HCT116 (cell line): ENCODE data around the gene LDHA. TPM values are rescaled to one million over a fixed set of nuclear protein-coding genes. Genes with fewer than 3 reads are reported as not detected.

Experiments
- ATAC-seq: fragments of 200-7000 bp; cut with Tn5 transposase; 2 replicates; pipeline ENCODE4 v1.9.1; 2020; ENCODE audit warnings: mild to moderate bottlenecking, moderate library complexity
- BruUV-seq: library from RNA; stranded (reverse); fragments of 400-500 nt; replicated peaks from 2 replicates; lab custom pipeline; 2021; lab: Mats Ljungman, UMichigan
- CTCF ChIA-PET: fragments of 300-600 bp; sonication (Branson Sonifier 250); formaldehyde crosslinking; loops from one replicate; lab custom pipeline; 2021; ENCODE audit warnings: antibody characterized with exemption; lab: Charles Lee
- POLR2A ChIA-PET: fragments of 300-600, 350-600 bp; sonication (Branson Sonifier 250); formaldehyde crosslinking; loops from one replicate; lab custom pipeline; 2021; ENCODE audit warnings: antibody characterized with exemption; lab: Charles Lee
- RAD21 ChIA-PET, 2 experiments: fragments of 300-600 bp; sonication (Branson Sonifier 250); formaldehyde crosslinking; loops; one replicate each; lab custom pipeline; 2023; ENCODE audit warnings: low total read pairs in 2 of 2; ENCODE audit not compliant: uncharacterized antibody in 2 of 2, unreplicated experiment in 2 of 2, low non-redundant PET in 1 of 2; lab: Charles Lee
- DNase-seq: peaks from one replicate; pipeline ENCODE4 v3.0.0-alpha.2; 2010; ENCODE audit warnings: low read depth, low spot score
- H2AFZ ChIP-seq: fragments of 200-600 bp; shearing (Covaris generic), sonication (generic); 2 replicates; pipeline ENCODE4 v1.6.1; 2017; ENCODE audit warnings: low read depth, mixed run types, mixed read lengths, antibody characterized with exemption, low read length; ENCODE audit not compliant: poor library complexity, severe bottlenecking
- H3K27ac ChIP-seq: 2 replicates; pipeline ENCODE4 v1.5.1; 2012; ENCODE audit warnings: low read depth, low read length
- H3K27me3 ChIP-seq: fragments of 200-600 bp; sonication (generic); 2 replicates; pipeline ENCODE4 v1.6.1; 2016; ENCODE audit warnings: mixed run types, low read length, mixed read lengths; ENCODE audit not compliant: insufficient read depth
- H3K36me3 ChIP-seq, 2 experiments: fragments of 200-500 bp in 1 of 2; fragments of 200-600 bp in 1 of 2; sonication (Bioruptor generic) in 1 of 2; sonication (generic) in 1 of 2; 2 replicates each; pipeline versions ENCODE4 v1.5.1 to v1.6.1; 2014 to 2016; ENCODE audit warnings: low read length in 2 of 2, inconsistent platforms in 1 of 2, mixed read lengths in 1 of 2, mixed run types in 1 of 2; ENCODE audit not compliant: insufficient read depth in 2 of 2, control insufficient read depth in 1 of 2
- H3K4me1 ChIP-seq, 2 experiments: fragments of 200-600 bp in 1 of 2; sonication (generic) in 1 of 2; 2 replicates each; pipeline versions ENCODE4 v1.5.1 to v1.6.1; 2012 to 2017; ENCODE audit warnings: low read length in 2 of 2, inconsistent platforms in 1 of 2, mild to moderate bottlenecking in 1 of 2, mixed read lengths in 1 of 2, mixed run types in 1 of 2, moderate library complexity in 1 of 2; ENCODE audit not compliant: insufficient read depth in 2 of 2, control insufficient read depth in 1 of 2
- H3K4me2 ChIP-seq: fragments of 200-600 bp; sonication (generic); 2 replicates; pipeline ENCODE4 v1.6.1; 2017; ENCODE audit warnings: mixed run types, low read length, mixed read lengths
- H3K4me3 ChIP-seq, 2 experiments: fragments of 200-600 bp in 1 of 2; sonication (generic) in 1 of 2; replicated peaks in 1 of 2; 2 replicates each; pipeline ENCODE4 v1.5.1; 2011 to 2016; ENCODE audit warnings: low read length in 2 of 2, control low read depth in 1 of 2, low read depth in 1 of 2, mild to moderate bottlenecking in 1 of 2, mixed read lengths in 1 of 2, mixed run types in 1 of 2
- H3K79me2 ChIP-seq: fragments of 200-600 bp; sonication (generic); 2 replicates; pipeline ENCODE4 v1.6.1; 2017; ENCODE audit warnings: mild to moderate bottlenecking, mixed run types, low read length, moderate library complexity, mixed read lengths; ENCODE audit not compliant: insufficient read depth
- H3K9ac ChIP-seq: fragments of 200-600 bp; sonication (generic); 2 replicates; pipeline ENCODE4 v1.6.1; 2016; ENCODE audit warnings: low read length, mixed read lengths
- H3K9me2 ChIP-seq: fragments of 200-600 bp; sonication (generic), shearing (Covaris generic); 2 replicates; pipeline ENCODE4 v1.6.1; 2017; ENCODE audit warnings: mixed run types, mild to moderate bottlenecking, moderate library complexity; ENCODE audit not compliant: insufficient read depth
- H3K9me3 ChIP-seq, 2 experiments: fragments of 200-500 bp in 1 of 2; fragments of 200-600 bp in 1 of 2; sonication (Bioruptor generic) in 1 of 2; sonication (generic) in 1 of 2; 2 replicates each; pipeline ENCODE4 v1.6.1; 2014 to 2017; ENCODE audit warnings: low read length in 2 of 2, mixed read lengths in 2 of 2, inconsistent platforms in 1 of 2, low read depth in 1 of 2, mild to moderate bottlenecking in 1 of 2, mixed run types in 1 of 2, moderate library complexity in 1 of 2; ENCODE audit not compliant: control insufficient read depth in 1 of 2, insufficient read depth in 1 of 2
- H4K20me1 ChIP-seq: fragments of 200-600 bp; sonication (generic), shearing (Covaris generic); 2 replicates; pipeline ENCODE4 v1.6.1; 2017; ENCODE audit warnings: mixed run types, mild to moderate bottlenecking, moderate library complexity; ENCODE audit not compliant: insufficient read depth
- CBX3 ChIP-seq: IDR thresholded peaks from 2 replicates; pipeline ENCODE4 v1.6.1; 2012; ENCODE audit warnings: low read depth
- CEBPB ChIP-seq: IDR thresholded peaks from 2 replicates; pipeline ENCODE4 v1.6.1; 2012; ENCODE audit warnings: low read depth
- FOSL1 ChIP-seq: IDR thresholded peaks from 2 replicates; pipeline ENCODE4 v1.6.1; 2012; ENCODE audit warnings: low read depth
- SP1 ChIP-seq: IDR thresholded peaks from 2 replicates; pipeline ENCODE4 v1.6.1; 2012; ENCODE audit warnings: low read depth
- SRF ChIP-seq: IDR thresholded peaks from 2 replicates; pipeline ENCODE4 v1.6.1; 2012; ENCODE audit warnings: low read depth
- TCF7L2 ChIP-seq: IDR thresholded peaks from 2 replicates; pipeline ENCODE4 v1.7.0; 2011; ENCODE audit warnings: borderline replicate concordance, inconsistent platforms; ENCODE audit not compliant: insufficient read depth, insufficient read length; ENCODE audit errors: extremely low read depth
- intact Hi-C: fragments of 100-400 bp; cut with micrococcal nuclease; formaldehyde crosslinking; loops from 2 replicates; pipeline ENCODE4 v1.10.0; 2022
- total RNA-seq: library from RNA; stranded (reverse); gene quantifications from one replicate; pipeline ENCODE4 v1.2.1, GENCODE V29; 2021; ENCODE audit not compliant: unreplicated experiment
- TF ChIP-seq, protein P1 (sequence below): IDR thresholded peaks from 2 replicates; pipeline ENCODE4 v1.6.1; 2011; ENCODE audit warnings: mild to moderate bottlenecking, low read length, moderate library complexity; ENCODE audit not compliant: insufficient replicate concordance; ENCODE audit errors: extremely low read depth

The LDHA gene
- total RNA-seq, 1 experiment from 2014 or later: 974 TPM

DNA sequence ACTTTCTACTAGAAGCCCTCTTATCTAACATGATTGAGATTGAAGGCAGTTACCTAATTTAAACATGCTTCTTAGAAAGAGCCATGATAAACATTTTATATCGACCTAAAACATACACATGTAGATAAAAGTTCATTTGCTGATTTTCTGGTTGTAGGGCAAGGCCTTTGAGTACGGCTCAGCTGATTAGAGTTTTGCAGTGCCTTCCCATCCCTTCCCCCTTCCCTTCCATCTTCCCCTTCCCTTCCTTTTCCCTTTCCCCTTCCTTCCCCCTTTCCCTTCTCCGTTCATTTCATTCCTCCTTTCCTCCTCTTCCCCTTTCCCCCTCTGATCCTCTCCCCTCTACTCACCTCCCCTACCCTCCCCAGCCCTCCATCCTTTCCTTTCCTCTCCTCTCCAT lies 22.1 kb downstream of the LDHA start:
- no peaks in the 10 kb centered on the region for H3K79me2 ChIP-seq
- H2AFZ ChIP-seq: no peak overlapping the region
- POLR2A ChIA-PET: no interaction called here
- ATAC-seq (no peak), DNase-seq (no peak)
- no peak overlapping the region for H3K27ac ChIP-seq
- H3K36me3 ChIP-seq: no peaks in the 10 kb centered on the region
- H3K9me2 ChIP-seq: no peaks in the 10 kb centered on the region
- no peaks in the 10 kb centered on the region for H4K20me1 ChIP-seq
- no peaks in the 10 kb centered on the region for H3K4me1 ChIP-seq
- H3K4me2 ChIP-seq: no peak overlapping the region
- intact Hi-C loops: no loop called here
- no peaks in the 10 kb centered on the region for H3K9me3 ChIP-seq
- RAD21 ChIA-PET: no interaction called here
- CTCF ChIA-PET: no interaction called here
- H3K27me3 ChIP-seq: no peaks in the 10 kb centered on the region
- H3K4me3 ChIP-seq: no peak overlapping the region
- no peak overlapping the region for H3K9ac ChIP-seq
- no TSS peak for BruUV-seq
- no peak for TF ChIP-seq SRF
- TF ChIP-seq TCF7L2: no peak

DNA sequence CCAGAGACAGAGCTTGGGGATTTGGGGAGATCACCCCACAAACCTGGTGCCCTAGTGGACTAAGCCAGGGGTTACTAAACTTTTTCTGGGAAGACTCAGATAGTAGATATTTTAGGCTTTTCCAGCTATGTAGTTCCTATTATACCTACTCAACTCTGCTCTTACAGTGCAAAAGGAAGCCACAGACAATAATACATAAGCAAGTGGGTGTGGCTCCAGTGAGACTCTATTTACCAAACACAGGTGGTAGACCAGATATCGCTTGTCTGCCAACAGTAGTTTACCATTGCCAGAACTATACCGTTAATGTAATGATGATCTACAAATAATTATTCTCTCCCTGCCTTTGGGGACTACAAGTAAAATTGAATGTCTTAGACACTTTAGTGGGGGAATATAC lies 24.7 kb downstream of the LDHA start:
- no peaks in the 10 kb centered on the region for H3K9me3 ChIP-seq
- no peak overlapping the region for H3K4me3 ChIP-seq
- H2AFZ ChIP-seq: no peak overlapping the region
- H3K27ac ChIP-seq: no peak overlapping the region
- no peaks in the 10 kb centered on the region for H3K27me3 ChIP-seq
- H3K36me3 ChIP-seq: no peaks in the 10 kb centered on the region
- H3K9ac ChIP-seq: no peak overlapping the region
- no peaks in the 10 kb centered on the region for H4K20me1 ChIP-seq
- DNase-seq (no peak), ATAC-seq (no peak)
- RAD21 ChIA-PET: no interaction called here
- no peaks in the 10 kb centered on the region for H3K4me1 ChIP-seq
- CTCF ChIA-PET: interaction anchor here (1.5 kb wide), 1 partner anchor 9 kb away, joined by 5 read pairs; no protein-coding TSS in a partner anchor
- no TSS peak for BruUV-seq
- intact Hi-C loops: no loop called here
- no peaks in the 10 kb centered on the region for H3K79me2 ChIP-seq
- TF ChIP-seq FOSL1 (no peak), CEBPB (no peak), SP1 (no peak), CBX3 (no peak), SRF (no peak)
- TF ChIP-seq, protein P1, sequence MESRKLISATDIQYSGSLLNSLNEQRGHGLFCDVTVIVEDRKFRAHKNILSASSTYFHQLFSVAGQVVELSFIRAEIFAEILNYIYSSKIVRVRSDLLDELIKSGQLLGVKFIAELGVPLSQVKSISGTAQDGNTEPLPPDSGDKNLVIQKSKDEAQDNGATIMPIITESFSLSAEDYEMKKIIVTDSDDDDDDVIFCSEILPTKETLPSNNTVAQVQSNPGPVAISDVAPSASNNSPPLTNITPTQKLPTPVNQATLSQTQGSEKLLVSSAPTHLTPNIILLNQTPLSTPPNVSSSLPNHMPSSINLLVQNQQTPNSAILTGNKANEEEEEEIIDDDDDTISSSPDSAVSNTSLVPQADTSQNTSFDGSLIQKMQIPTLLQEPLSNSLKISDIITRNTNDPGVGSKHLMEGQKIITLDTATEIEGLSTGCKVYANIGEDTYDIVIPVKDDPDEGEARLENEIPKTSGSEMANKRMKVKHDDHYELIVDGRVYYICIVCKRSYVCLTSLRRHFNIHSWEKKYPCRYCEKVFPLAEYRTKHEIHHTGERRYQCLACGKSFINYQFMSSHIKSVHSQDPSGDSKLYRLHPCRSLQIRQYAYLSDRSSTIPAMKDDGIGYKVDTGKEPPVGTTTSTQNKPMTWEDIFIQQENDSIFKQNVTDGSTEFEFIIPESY: no peak
- POLR2A ChIA-PET: no interaction called here
- no peak overlapping the region for H3K4me2 ChIP-seq
- H3K9me2 ChIP-seq: no peaks in the 10 kb centered on the region
